ENCODE data around the gene C16orf74. TPM values are rescaled to one million over a fixed set of nuclear protein-coding genes. Genes with fewer than 3 reads are reported as not detected.

C16orf74 gene
- total RNA-seq, 2 donors from 2014 or later, result 1.2 TPM; not detected in 1

Other genes with a start within 250 kb of the C16orf74 start
- gene GSE1, start 137.8 kb downstream of the C16orf74 start, total RNA-seq, result 10 to 100 TPM; 26.7 to 30.9 TPM
- gene GINS2, start 62.1 kb downstream of the C16orf74 start, total RNA-seq, result 10 to 100 TPM; 32.6 to 55.6 TPM
- 10 to 100 TPM; 26.5 to 32.8 TPM for gene EMC8, start 48.4 kb upstream of the C16orf74 start, total RNA-seq
- gene COX4I1, start 48.6 kb upstream of the C16orf74 start, total RNA-seq, result 100 to 1,000 TPM; 627 to 635 TPM
- gene IRF8, start 148.1 kb upstream of the C16orf74 start, total RNA-seq, result 10 to 100 TPM; 46.8 to 52.4 TPM